SKM-1 treated with dmso at 0.1 percent for 144 hours (cell line): Measurements from ENCODE around the gene ACE.

Experiments
- DNase-seq: peaks from one replicate; lab custom pipeline; 2025; ENCODE audit not compliant: unreplicated experiment; lab: John Stamatoyannopoulos, UW

The ACE gene

DNA sequence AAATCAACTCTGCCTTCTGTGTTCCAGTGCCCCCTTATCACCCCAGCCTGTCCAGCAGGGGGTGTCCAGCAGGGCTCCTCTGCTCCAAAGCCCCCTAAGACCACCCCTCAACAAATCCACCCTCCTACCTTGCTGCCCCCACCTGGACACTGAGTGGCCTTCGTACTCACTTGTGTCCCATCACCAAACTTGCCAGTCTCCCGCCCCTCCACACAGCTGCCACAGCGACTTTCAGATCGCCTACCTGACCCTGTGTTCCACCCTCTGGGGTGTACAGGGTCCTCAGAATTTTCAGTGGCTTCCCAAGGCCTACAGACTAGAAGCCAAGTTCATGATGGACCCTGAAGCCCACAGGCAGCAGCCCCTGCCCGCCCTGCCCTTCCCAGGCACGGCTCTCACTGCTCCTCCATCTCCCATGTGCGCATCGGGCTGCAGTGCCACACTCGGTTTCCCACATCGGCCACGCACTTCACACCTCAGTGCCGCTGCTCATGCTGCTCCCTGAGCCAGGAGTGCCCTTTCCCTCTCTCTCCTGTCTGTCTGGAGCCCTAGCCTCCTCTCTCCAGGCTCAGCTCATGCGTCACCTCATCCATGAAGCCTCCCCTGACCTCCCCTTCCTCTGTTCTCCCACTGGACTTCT is 58.1 kb downstream of the ACE start:
- no peak for DNase-seq

DNA sequence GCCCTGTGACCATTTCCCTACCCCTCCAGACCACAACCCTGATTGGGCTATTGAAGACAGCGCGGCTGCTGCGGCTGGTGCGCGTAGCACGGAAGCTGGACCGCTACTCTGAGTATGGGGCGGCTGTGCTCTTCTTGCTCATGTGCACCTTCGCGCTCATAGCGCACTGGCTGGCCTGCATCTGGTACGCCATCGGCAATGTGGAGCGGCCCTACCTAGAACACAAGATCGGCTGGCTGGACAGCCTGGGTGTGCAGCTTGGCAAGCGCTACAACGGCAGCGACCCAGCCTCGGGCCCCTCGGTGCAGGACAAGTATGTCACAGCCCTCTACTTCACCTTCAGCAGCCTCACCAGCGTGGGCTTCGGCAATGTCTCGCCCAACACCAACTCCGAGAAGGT is 58.8 kb downstream of the ACE start:
- DNase-seq = no peak

DNA sequence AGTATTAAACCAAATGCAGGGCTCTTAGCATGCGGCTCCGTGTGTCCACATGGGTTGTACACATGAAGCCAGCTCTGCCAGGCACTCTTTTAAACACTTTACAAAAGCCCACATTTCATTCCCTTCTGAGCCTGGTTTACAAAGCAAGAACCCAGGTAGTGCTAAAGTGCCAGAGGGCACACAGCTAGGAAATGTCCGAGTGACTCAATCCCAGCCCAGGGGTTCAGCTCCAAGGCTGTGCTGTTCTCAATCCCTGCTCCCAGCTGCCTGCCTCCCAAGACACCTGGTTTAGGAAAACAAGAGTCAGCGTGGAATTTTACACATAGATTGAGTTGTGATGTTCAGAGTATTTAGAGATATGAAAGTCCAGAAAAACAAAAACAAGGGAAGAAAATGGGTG is 60.1 kb downstream of the ACE start:
- DNase-seq = no peak

DNA sequence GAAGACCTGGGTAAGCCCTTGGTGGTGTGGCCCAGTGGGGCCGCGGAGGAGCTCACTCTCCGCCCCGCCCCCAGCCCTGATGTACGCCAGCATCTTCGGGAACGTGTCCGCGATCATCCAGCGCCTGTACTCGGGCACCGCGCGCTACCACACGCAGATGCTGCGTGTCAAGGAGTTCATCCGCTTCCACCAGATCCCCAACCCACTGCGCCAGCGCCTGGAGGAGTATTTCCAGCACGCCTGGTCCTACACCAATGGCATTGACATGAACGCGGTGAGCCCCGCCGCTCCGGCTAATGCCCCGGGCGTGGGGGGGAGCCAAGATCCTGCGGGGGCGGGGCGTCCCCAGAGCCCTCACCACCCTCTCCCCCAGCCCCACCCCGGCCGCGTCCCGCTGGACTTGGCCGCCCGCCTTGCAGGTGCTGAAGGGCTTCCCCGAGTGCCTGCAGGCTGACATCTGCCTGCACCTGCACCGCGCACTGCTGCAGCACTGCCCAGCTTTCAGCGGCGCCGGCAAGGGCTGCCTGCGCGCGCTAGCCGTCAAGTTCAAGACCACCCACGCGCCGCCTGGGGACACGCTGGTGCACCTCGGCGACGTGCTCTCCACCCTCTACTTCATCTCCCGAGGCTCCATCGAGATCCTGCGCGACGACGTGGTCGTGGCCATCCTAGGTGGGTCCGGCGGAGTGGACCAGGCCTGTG is 61.3 kb downstream of the ACE start:
- no peak for DNase-seq

DNA sequence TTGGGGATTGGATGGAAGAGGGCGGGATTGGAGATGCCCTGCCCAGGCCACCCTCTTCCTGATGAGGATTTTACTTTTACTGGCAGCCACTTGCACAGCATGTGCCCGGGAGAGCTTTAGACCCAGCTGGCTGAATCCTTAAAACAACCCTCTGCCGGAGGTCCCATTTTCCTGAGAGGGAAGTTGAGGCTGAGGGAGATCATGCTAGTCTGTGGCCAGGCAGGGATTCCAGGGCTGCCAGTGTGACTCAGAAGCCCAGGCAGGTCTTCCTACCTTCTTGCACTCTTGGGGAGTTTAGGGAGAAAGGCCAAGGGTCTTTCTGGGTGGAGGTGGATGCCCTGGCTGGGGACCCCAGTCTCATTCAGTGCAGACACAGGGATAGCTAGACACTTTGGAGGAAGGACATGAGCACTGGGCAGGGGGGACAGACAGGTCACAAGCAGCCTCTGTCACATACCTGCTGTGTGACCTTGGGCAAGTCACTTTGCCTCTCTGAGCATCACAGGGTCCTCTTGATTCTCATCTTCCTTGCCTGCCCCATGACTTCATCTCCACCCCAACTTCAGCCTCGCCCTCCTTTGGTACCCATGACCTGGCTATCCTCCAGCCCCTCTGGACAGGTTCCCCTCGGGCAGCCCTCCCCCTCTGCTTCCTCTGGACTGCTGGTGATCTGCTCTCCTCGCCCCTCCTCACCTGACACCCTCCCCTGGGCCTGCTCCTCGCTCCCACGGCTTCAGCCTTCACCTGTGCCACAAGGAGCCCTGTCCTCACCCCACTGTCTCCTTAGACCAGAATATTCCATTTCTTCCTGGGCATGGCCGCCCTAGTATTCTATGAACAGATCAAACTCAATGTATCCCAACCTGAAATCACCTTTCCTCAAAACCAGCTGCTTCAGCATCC is 62.1 kb downstream of the ACE start:
- no peak for DNase-seq

DNA sequence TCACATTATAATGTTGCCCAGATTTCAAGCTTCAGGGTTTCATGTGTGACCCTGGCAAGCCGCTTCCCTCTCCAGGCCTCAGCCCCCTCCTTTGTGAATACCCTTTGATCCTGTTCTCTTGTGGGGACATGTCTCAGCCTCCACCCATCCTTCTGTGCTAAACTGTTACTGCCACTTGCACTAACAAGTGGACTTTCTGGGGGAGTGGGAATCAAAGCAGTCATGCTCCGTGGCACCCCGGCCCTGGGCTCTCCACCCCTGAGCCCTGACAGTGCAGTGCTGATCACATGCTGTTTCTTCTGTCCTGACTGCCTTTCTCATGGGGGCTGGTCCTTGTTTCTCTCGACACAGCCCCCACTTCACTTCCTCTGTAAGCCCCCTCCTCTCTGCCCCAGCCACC is 63.7 kb downstream of the ACE start:
- no peak for DNase-seq

DNA sequence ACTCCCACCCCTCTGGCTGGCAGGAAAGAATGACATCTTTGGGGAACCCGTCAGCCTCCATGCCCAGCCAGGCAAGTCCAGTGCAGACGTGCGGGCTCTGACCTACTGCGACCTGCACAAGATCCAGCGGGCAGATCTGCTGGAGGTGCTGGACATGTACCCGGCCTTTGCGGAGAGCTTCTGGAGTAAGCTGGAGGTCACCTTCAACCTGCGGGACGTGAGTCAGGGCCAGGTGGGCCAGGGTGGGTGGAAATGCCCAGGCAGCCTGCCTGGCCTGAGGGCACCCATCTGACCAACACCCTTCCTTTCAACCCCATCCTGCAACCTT is 65.3 kb downstream of the ACE start:
- no peak for DNase-seq

DNA sequence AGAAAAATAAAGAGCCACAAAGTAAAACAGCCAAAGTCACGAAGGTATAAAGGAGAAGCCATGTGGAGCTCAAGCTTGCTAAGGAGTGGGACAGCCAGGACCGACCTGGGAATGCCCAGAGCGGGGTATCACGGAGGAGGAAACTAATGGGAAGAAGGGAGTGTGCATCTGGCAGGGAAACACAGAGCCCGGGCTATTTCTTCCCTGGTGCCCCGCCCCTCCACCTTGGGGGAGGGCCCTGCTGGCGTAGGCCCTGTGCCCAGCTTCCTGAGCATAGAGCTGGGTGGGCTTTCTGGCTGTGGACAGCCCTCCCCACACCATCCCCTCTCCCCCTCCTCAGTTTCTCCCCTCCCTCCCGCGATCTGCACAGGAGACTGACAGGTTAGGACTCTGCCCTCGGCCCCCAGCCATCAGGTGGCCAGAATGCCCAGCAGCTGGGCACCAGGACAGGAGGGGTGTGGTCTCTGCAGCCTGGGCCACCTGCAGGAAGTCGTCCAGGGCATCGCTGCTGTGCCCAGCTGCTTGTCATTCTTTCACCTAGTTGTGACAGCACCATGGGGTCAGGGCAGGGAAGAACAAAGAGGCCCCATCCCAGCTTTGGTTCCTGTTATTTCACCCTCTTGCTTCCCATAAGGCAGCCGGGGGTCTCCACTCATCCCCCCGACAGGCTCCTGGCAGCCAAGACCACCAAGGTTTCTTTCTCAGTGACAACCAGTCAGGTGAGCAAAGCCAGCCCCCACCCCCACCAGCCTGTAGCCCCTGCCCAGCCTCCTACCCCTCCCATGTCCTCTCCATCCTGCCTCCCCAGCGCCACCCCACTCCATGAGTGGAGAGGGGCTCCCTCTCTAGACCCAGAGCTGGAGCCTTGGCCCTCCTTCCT is 66.3 kb downstream of the ACE start:
- no peak for DNase-seq

DNA sequence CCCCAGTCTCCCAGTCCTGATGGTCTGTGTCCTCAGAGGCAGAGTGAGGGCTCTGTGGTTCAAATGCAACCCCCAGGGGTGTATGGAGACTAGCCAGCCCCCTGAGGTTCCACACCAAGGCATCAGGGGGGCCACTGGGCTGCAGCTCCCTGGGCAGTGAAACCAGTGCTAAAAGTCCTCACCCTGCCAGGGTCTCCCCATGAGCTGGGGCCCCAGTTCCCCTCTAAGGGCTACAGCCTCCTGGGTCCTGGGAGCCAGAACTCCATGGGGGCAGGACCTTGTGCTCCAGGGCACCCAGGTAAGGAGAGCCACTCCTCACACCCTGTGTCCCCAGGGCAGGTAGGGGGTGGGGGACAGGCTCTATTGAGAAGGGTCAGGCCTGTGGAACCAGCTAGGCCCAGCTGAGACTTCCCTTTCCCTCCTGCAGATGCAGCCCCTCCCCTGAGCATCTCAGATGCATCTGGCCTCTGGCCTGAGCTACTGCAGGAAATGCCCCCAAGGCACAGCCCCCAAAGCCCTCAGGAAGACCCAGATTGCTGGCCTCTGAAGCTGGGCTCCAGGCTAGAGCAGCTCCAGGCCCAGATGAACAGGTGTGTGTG is 67.1 kb downstream of the ACE start:
- DNase-seq = no peak

DNA sequence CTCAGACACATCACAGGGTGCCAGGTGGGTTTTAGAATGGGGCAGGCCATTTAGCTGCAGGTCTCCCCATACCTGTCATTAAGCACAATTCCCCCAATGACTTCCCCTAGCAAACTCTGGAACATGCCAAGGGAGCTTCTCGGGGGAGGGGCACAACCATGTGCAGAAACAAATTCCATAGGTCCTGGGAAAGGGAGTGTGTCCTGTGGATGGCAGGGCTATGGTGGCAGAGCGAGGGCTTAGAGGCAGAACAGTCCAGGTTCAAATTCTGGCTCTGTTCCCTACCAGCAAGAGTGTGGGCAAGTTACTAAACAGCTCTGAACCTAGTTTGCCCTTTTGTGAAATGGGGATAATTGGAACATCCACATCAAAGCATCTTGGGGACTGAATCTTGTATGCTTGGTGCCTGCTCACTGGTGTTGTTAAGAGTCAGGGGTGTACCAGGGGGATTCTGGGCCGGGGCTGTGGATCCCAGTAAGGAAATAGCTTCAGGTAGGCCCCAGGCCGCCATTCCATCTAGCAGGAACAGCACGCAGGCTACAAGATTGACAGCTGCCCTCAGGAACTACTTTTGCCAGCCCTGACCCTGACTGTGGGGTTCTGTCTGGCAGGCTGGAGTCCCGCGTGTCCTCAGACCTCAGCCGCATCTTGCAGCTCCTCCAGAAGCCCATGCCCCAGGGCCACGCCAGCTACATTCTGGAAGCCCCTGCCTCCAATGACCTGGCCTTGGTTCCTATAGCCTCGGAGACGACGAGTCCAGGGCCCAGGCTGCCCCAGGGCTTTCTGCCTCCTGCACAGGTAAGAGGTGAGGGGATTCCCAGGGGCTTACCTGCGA is 67.8 kb downstream of the ACE start:
- DNase-seq = no peak

DNA sequence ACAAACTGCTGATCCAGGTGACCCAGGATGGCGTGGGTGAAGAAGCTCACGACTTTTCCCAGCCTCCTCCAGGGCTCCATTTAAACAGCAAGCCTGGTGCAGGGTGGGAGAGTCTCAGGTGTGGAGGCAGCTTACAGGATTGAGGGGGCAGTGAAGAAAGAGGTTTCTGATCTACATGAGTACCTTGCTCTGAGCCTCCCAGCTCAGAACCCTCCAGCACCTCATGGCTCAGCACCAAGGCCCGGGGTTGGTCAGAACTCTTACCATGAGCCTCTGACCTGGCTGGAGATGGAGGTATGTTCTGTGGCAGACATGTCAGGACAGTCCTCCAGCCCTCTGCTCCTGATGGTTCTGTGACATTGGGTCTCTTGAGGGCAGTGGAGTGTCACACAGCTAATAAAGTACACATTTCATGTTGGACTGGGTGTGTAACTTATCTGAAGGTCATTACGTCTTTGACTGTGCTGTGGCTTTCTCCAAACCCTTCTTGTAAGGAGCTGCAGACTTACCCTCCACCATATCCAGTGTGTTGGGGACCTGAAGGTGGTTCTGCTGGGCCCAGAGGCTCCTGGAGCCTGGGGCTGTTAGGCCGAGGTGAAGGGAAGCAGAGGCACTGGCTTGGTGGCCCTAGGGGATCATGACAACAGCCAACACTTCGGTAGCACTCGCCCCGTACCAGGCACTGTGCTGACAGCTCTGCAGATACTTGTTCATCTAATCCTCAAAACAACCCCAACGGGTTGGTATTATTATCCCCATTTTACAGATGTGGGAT is 69.6 kb downstream of the ACE start:
- DNase-seq = no peak

DNA sequence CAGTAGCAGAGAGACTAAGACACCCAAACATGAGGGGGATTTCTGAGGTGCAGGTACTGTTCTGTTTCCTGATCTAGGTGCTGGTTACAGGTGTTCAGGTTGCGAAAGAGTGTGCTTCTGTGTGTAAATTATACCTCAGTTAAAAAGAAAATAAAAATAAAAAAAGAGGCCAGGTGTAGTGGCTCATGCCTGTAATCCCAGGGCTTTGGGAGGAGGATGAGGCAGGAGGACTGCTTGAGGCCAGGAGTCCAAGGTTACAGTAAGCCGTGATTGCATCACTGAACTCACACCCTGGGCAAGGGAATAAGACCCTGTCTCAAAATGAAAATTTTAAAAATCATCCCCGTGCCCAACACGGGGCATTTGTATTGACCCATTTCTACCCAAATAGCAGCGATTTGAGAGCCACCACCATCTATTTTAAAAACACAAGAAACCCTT is 70.2 kb downstream of the ACE start:
- no peak for DNase-seq
